ENCODE results near the gene ECD. TPM values are rescaled to one million over a fixed set of nuclear protein-coding genes. Genes with fewer than 3 reads are reported as not detected.
A peak's percentile ranks its signal among the peaks of the same experiment; 100 is the strongest.

ECD gene
- 36.0 and 36.6 TPM in 2 replicates for total RNA-seq (2014; rRNA removed; shearing (Covaris generic))

GRCh38 chr10:73167783-73168464 is at the start of gene ECD, which contains the start of gene FAM149B1:
ECD (minus strand) TSS chr10:73168008; CDS start chr10:73163937, 4,071 bp downstream.
FAM149B1 (plus strand) TSS chr10:73168119; CDS start chr10:73168340, 221 bp downstream.
- peak; percentile 93 for DNase-seq (ENCODE audit: low read depth)

GRCh38 chr10:73215749-73216148 is 47.9 kb upstream of the ECD start:
- DNase-seq (ENCODE audit: low read depth) = no peak

GRCh38 chr10:73211106-73211811 is 43.5 kb upstream of the ECD start:
- DNase-seq (ENCODE audit: low read depth) = no peak

GRCh38 chr10:73210395-73211105 is 42.7 kb upstream of the ECD start:
- DNase-seq (ENCODE audit: low read depth) = no peak

GRCh38 chr10:73209705-73210104 is 41.9 kb upstream of the ECD start:
- no peak for DNase-seq (ENCODE audit: low read depth)

GRCh38 chr10:73207883-73208282 is 40.1 kb upstream of the ECD start:
- DNase-seq (ENCODE audit: low read depth) = no peak

GRCh38 chr10:73206385-73206784 is 38.6 kb upstream of the ECD start:
- no peak for DNase-seq (ENCODE audit: low read depth)

- no peak for DNase-seq (ENCODE audit: low read depth)
These were observed 38.1 kb upstream of the ECD start for GRCh38 chr10:73205890-73206289.

GRCh38 chr10:73205081-73205480 is 37.3 kb upstream of the ECD start:
- DNase-seq (ENCODE audit: low read depth) = no peak

GRCh38 chr10:73190188-73190587 is 22.4 kb upstream of the ECD start:
- no peak for DNase-seq (ENCODE audit: low read depth)

- no peak for DNase-seq (ENCODE audit: low read depth)
These were observed 18.5 kb upstream of the ECD start for GRCh38 chr10:73186266-73186665.

- DNase-seq (ENCODE audit: low read depth) = no peak
These were observed 16.0 kb upstream of the ECD start for GRCh38 chr10:73183667-73184281.

GRCh38 chr10:73182568-73182967 is 14.8 kb upstream of the ECD start:
- DNase-seq (ENCODE audit: low read depth) = peak; percentile 4

GRCh38 chr10:73174148-73174925 is 6.5 kb upstream of the ECD start:
- DNase-seq (ENCODE audit: low read depth) = no peak

GRCh38 chr10:73172867-73173266 is 5.1 kb upstream of the ECD start:
- no peak for DNase-seq (ENCODE audit: low read depth)

- DNase-seq (ENCODE audit: low read depth) = no peak
These were observed 1.5 kb upstream of the ECD start for GRCh38 chr10:73169320-73169719.

- no peak for DNase-seq (ENCODE audit: low read depth)
These were observed 626 bp upstream of the ECD start for GRCh38 chr10:73168465-73168803.

- DNase-seq (ENCODE audit: low read depth) = no peak
These were observed 388 bp downstream of the ECD start for GRCh38 chr10:73167458-73167782.

GRCh38 chr10:73166972-73167371 is 836 bp downstream of the ECD start:
- DNase-seq (ENCODE audit: low read depth) = no peak

- DNase-seq (ENCODE audit: low read depth) = no peak
These were observed 4.7 kb downstream of the ECD start for GRCh38 chr10:73163096-73163495.

- no peak for DNase-seq (ENCODE audit: low read depth)
These were observed 6.1 kb downstream of the ECD start for GRCh38 chr10:73161662-73162061.

- DNase-seq (ENCODE audit: low read depth) = no peak
These were observed 6.7 kb downstream of the ECD start for GRCh38 chr10:73161079-73161478.
